HepG2 (cell line): ENCODE results near the gene BCL6B. TPM values are rescaled to one million over a fixed set of nuclear protein-coding genes. Genes with fewer than 3 reads are reported as not detected.

Experiments used
- AGO1 ChIP-seq: fragments of 200-400 bp; formaldehyde crosslinking; IDR thresholded peaks from 2 replicates; pipeline ENCODE4 v1.6.1; 2017; ENCODE audit warnings: mild to moderate bottlenecking, low read depth, low read length, moderate library complexity; ENCODE audit not compliant: poor library complexity, severe bottlenecking
- ATF7-NPFF ChIP-seq: sonication (generic); formaldehyde crosslinking; IDR thresholded peaks from 2 replicates; pipeline ENCODE4 v1.8.1; 2023; ENCODE audit warnings: mild to moderate bottlenecking, low read depth, missing genetic modification reagents, moderate library complexity
- ATRX ChIP-seq: sonication (generic); formaldehyde crosslinking; IDR thresholded peaks from 2 replicates; pipeline ENCODE4 v1.4.0; 2020; ENCODE audit warnings: missing genetic modification reagents, borderline replicate concordance
- ELF4 ChIP-seq: sonication (generic); formaldehyde crosslinking; IDR thresholded peaks from 2 replicates; pipeline ENCODE4 v1.5.0; 2020; ENCODE audit warnings: missing genetic modification reagents, mild to moderate bottlenecking, moderate library complexity, borderline replicate concordance
- ETV5 ChIP-seq: IDR thresholded peaks from 2 replicates; pipeline ENCODE4 v1.6.1; 2018; ENCODE audit warnings: missing biosample characterization, missing genetic modification reagents, inconsistent platforms, borderline replicate concordance
- GMEB1 ChIP-seq: sonication (generic); formaldehyde crosslinking; IDR thresholded peaks from 2 replicates; pipeline ENCODE4 v1.5.1; 2020; ENCODE audit warnings: missing genetic modification reagents, mild to moderate bottlenecking, borderline replicate concordance
- HNF1B ChIP-seq: sonication (generic); formaldehyde crosslinking; IDR thresholded peaks from 2 replicates; pipeline ENCODE4 v1.5.1; 2020; ENCODE audit warnings: mild to moderate bottlenecking, moderate library complexity, missing genetic modification reagents
- IRF2 ChIP-seq: IDR thresholded peaks from 2 replicates; pipeline ENCODE4 v1.6.1; 2018; ENCODE audit warnings: missing genetic modification reagents, missing compliant biosample characterization
- PLSCR1 ChIP-seq: sonication (generic); formaldehyde crosslinking; IDR thresholded peaks from 2 replicates; pipeline ENCODE4 v1.5.0; 2020; ENCODE audit warnings: missing genetic modification reagents, mild to moderate bottlenecking, borderline replicate concordance
- ZNF317 ChIP-seq: sonication (generic); formaldehyde crosslinking; IDR thresholded peaks from 2 replicates; pipeline ENCODE4 v1.5.0; 2020; ENCODE audit warnings: mild to moderate bottlenecking, missing genetic modification reagents
- ZNF318 ChIP-seq: sonication (generic); formaldehyde crosslinking; IDR thresholded peaks from 2 replicates; pipeline ENCODE4 v1.4.0; 2020; ENCODE audit warnings: mild to moderate bottlenecking, missing genetic modification reagents
- ZNF607 ChIP-seq: sonication (generic); formaldehyde crosslinking; IDR thresholded peaks from 2 replicates; pipeline ENCODE4 v1.5.1; 2020; ENCODE audit warnings: missing genetic modification reagents, mild to moderate bottlenecking, borderline replicate concordance
- ZNF850 ChIP-seq: sonication (generic); formaldehyde crosslinking; conservative IDR thresholded peaks from 2 replicates; pipeline ENCODE4 v1.9.0; 2021; ENCODE audit warnings: mild to moderate bottlenecking, missing genetic modification reagents
- polyA plus RNA-seq, 8 experiments: library from polyadenylated mRNA; depleted of rRNA in 3 of 8; stranded (reverse) in 7 of 8; unstranded in 1 of 8; fragments of >200 nt; fragmentation: Illumina TruSeq in 4 of 8; extraction: Trizol in 4 of 8; gene quantifications; 2 replicates each; pipeline versions ENCODE4 v1.2.1 to v1.2.3, GENCODE V29; 2011 to 2016; ENCODE audit warnings: low read depth in 4 of 8, missing spikeins in 1 of 8, mixed read lengths in 1 of 8; ENCODE audit not compliant: insufficient read depth in 1 of 8
- total RNA-seq, 5 experiments: library from RNA; depleted of rRNA; stranded (reverse); fragments of >200 nt; fragmentation: Illumina TruSeq; extraction: Trizol; gene quantifications; 2 replicates each; pipeline ENCODE4 v1.2.3, GENCODE V29; 2016; ENCODE audit warnings: low read depth in 1 of 5

BCL6B gene
- total and polyA plus RNA-seq, 2 of the 13 experiments (the other 11 are each of a cell fraction or from before 2014, with no cell fraction given): not detected

- TF ChIP-seq ZNF318: 0 out of 2 replicates have a peak, but pooled peaks have one; percentile 34
- peak; percentile 62; the same call in 1 of the 2 replicates for TF ChIP-seq HNF1B (CRISPR knock-in tag)
- TF ChIP-seq ATF7-NPFF: 0 out of 2 replicates have a peak, but pooled peaks have one; percentile 34
- peak; percentile 85; the same call in 1 of the 2 replicates for TF ChIP-seq ZNF607 (CRISPR knock-in tag)
- peak; percentile 41; the same call in 1 of the 2 replicates for TF ChIP-seq GMEB1 (CRISPR knock-in tag)
- TF ChIP-seq AGO1: peak; percentile 38
- TF ChIP-seq ATRX (CRISPR knock-in tag): no peak; the same call in 1 of the 2 replicates
- TF ChIP-seq IRF2 (CRISPR knock-in tag): peak; percentile 11; the same call in 1 of the 2 replicates
- no peak for TF ChIP-seq ETV5
- peak; percentile 82; the same call in 1 of the 2 replicates for TF ChIP-seq ELF4
- no peak; the same call in 1 of the 2 replicates for TF ChIP-seq ZNF317 (CRISPR knock-in tag)
- no peak for TF ChIP-seq ZNF850
- TF ChIP-seq PLSCR1 (CRISPR knock-in tag): no peak; the same call in 1 of the 2 replicates
Observed at GRCh38 chr17:7035591-7036368, 12.9 kb downstream of the BCL6B start, which contains the start of gene SLC16A13 (continued).
